Measurements from ENCODE around the gene HOXC5. TPM values are rescaled to one million over a fixed set of nuclear protein-coding genes. Genes with fewer than 3 reads are reported as not detected.

HOXC5 gene
- total and polyA plus RNA-seq, 4 donors, result not detected

DNA sequence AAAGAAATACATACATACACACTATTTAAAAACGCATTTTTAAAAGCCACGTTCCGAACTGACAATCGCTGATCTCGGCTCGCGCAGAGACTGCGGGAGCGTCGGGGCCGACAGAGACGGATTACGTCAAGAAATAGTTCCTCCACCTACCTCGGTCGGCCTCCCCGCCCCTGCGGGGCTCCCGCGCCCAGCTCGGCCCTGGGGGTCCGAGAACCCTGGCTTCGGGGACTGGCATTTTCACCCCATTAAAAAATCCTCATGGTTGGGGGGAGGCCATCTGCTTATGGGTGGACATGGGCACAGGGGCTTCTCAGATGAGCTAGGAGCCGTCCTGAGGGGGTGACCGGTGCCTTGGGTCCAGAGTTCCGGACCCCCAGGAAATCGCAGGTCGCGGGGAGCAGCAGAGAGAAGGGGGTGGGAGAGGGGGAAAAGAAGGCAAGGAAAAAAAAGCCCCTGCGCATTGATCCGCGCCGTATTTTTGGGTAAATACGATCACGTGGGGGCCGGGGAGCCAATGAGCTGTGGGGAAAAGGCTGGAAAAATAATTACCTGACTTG is 33.2 kb upstream of the HOXC5 start:
- no peak overlapping the region for H3K9ac ChIP-seq (ENCODE audit: low read depth in 1 of 2, low read length in 2 of 2)
- H3K4me1 ChIP-seq (ENCODE audit: control insufficient read depth in 4 of 4, insufficient read depth in 4 of 4, low read length in 3 of 4), result peaks cover 11 to 23% (median 15%) of the 10 kb centered on the region in 4 donors
- 6% methylated on average over 35 of the region's 35 CpGs for WGBS
- TF ChIP-seq HNF4G (IDR thresholded peaks at IDR 0.05), result no peak
- no peak for TF ChIP-seq JUND (IDR thresholded peaks at IDR 0.05)
- no peak for TF ChIP-seq GABPA (IDR thresholded peaks at IDR 0.05 in 1 of 2, conservative IDR thresholded peaks at IDR 0.05 in 1 of 2)
- TF ChIP-seq RXRA (IDR thresholded peaks at IDR 0.05), result no peak
- TF ChIP-seq CTCF (IDR thresholded peaks at IDR 0.05; ENCODE audit: low read depth, low read length, missing input control), result no peak
- no peak for TF ChIP-seq YY1 (IDR thresholded peaks at IDR 0.05)
- TF ChIP-seq, protein P1, sequence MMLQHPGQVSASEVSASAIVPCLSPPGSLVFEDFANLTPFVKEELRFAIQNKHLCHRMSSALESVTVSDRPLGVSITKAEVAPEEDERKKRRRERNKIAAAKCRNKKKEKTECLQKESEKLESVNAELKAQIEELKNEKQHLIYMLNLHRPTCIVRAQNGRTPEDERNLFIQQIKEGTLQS (IDR thresholded peaks at IDR 0.05), result no peak
- no peak for TF ChIP-seq FOXA1 (IDR thresholded peaks at IDR 0.05)
- TF ChIP-seq EGR1 (IDR thresholded peaks at IDR 0.05; ENCODE audit: low read depth in 2 of 2), result no peak
- no peak for TF ChIP-seq HNF4A (conservative IDR thresholded peaks at IDR 0.05)
- TF ChIP-seq NR2F2 (IDR thresholded peaks at IDR 0.05), result no peak
- TF ChIP-seq SP1 (IDR thresholded peaks at IDR 0.05), result no peak
- H3K27ac ChIP-seq (ENCODE audit: low read depth in 1 of 2, low read length in 2 of 2), result no peak overlapping the region
- no peaks in the 10 kb centered on the region for H3K9me3 ChIP-seq (ENCODE audit: control insufficient read depth in 4 of 4, low read length in 3 of 4)
- H3K4me3 ChIP-seq (ENCODE audit: low read depth in 1 of 3, low read length in 3 of 3), result peak overlapping the region in 1 of 3 donors; percentile 18
- DNase-seq (ENCODE audit: low spot score), result no peak
- peaks cover 9 to 55% (median 16%) of the 10 kb centered on the region in 4 donors for H3K27me3 ChIP-seq (ENCODE audit: control insufficient read depth in 4 of 4, insufficient read depth in 4 of 4, low read length in 3 of 4)
- no peaks in the 10 kb centered on the region for H3K36me3 ChIP-seq (ENCODE audit: control insufficient read depth in 4 of 4, insufficient read depth in 3 of 4, low read depth in 1 of 4, low read length in 3 of 4)

DNA sequence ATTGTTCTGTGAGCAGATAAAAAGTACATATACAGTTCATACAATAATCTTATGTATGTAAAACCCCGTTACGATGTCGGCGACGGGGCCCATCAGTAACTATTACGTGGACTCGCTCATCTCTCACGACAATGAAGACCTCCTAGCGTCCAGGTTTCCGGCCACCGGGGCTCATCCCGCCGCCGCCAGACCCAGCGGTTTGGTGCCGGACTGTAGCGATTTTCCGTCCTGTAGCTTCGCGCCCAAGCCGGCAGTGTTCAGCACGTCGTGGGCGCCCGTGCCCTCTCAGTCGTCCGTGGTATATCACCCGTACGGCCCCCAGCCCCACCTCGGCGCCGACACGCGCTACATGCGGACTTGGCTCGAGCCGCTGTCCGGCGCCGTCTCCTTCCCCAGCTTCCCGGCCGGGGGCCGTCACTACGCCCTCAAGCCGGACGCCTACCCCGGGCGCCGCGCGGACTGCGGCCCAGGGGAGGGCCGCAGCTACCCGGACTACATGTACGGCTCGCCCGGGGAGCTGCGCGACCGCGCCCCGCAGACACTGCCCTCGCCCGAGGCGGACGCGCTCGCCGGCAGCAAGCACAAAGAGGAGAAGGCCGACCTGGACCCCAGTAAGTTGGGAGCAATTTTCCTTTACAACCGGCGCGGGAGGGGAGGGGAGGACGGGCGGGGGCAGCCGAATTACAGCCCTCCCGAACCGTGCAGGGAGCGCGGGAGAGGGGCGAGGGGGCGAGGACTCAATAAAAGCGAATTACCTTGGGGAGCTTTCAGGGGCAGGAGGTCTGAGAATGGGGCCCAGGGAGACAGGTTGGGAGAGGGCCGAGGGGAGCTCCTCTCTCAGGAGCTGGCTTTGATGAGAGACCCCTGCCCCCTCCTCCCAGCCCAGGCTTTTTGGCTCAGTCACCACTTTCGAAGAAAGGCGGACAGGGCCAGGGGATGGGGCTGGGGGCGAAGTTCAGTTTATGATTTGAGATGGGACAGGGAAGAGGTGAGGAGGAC is 32.4 kb upstream of the HOXC5 start, which contains the start of gene HOXC9:
TSS of gene HOXC9 (plus strand) at position 46 of the 999 bp plus-strand sequence. CDS start at position 74, 28 bp downstream.
- Histone ChIP-seq H3K4me1 (ENCODE audit: control insufficient read depth in 4 of 4, insufficient read depth in 4 of 4, low read length in 3 of 4) (peaks cover 7 to 16% (median 8%) of the 10 kb centered on the region in 4 donors), H3K27me3 (ENCODE audit: control insufficient read depth in 4 of 4, insufficient read depth in 4 of 4, low read length in 3 of 4) (peaks cover 9 to 52% (median 14%) of the 10 kb centered on the region in 4 donors), H3K4me3 (ENCODE audit: low read depth in 1 of 3, low read length in 3 of 3) (peak within 1 kb of the TSS in 1 of 3 donors; percentile 18), H3K27ac (ENCODE audit: low read depth in 1 of 2, low read length in 2 of 2) (no peak within 1 kb of the TSS), H3K36me3 (ENCODE audit: control insufficient read depth in 4 of 4, insufficient read depth in 3 of 4, low read depth in 1 of 4, low read length in 3 of 4) (no peaks in the 10 kb centered on the region), H3K9ac (ENCODE audit: low read depth in 1 of 2, low read length in 2 of 2) (no peak within 1 kb of the TSS), H3K9me3 (ENCODE audit: control insufficient read depth in 4 of 4, low read length in 3 of 4) (no peaks in the 10 kb centered on the region)
- 4% methylated on average over 87 of the region's 87 CpGs for WGBS
- TF ChIP-seq RXRA (IDR thresholded peaks at IDR 0.05), result no peak
- no peak for TF ChIP-seq NR2F2 (IDR thresholded peaks at IDR 0.05)
- TF ChIP-seq YY1 (IDR thresholded peaks at IDR 0.05), result no peak
- no peak for TF ChIP-seq RAD21 (IDR thresholded peaks at IDR 0.05)
- TF ChIP-seq FOXA2 (IDR thresholded peaks at IDR 0.05), result no peak
- no peak for TF ChIP-seq JUND (IDR thresholded peaks at IDR 0.05)
- TF ChIP-seq CTCF (IDR thresholded peaks at IDR 0.05; ENCODE audit: low read depth, low read length, missing input control), result no peak
- TF ChIP-seq ZBTB33 (IDR thresholded peaks at IDR 0.05), result no peak
- no peak for TF ChIP-seq FOXA1 (IDR thresholded peaks at IDR 0.05)
- no peak for TF ChIP-seq HNF4A (conservative IDR thresholded peaks at IDR 0.05)
- TF ChIP-seq HNF4G (IDR thresholded peaks at IDR 0.05), result no peak
- no peak for DNase-seq (ENCODE audit: low spot score)

Data from liver (tissue), 9 donors.